GM19035 (cell line): ENCODE results near the gene HEBP2.
"Not testable (repeated sequence)": the region's sequence is repeated elsewhere in the genome, so short reads cannot be mapped to it uniquely, and the experiment has no call there.

Source experiments
- ATAC-seq: cut with Tn5 transposase; IDR thresholded peaks from one replicate; pipeline ENCODE4 v1.9.1; 2021; ENCODE audit not compliant: unreplicated experiment

The HEBP2 gene, protein sequence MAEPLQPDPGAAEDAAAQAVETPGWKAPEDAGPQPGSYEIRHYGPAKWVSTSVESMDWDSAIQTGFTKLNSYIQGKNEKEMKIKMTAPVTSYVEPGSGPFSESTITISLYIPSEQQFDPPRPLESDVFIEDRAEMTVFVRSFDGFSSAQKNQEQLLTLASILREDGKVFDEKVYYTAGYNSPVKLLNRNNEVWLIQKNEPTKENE

DNA sequence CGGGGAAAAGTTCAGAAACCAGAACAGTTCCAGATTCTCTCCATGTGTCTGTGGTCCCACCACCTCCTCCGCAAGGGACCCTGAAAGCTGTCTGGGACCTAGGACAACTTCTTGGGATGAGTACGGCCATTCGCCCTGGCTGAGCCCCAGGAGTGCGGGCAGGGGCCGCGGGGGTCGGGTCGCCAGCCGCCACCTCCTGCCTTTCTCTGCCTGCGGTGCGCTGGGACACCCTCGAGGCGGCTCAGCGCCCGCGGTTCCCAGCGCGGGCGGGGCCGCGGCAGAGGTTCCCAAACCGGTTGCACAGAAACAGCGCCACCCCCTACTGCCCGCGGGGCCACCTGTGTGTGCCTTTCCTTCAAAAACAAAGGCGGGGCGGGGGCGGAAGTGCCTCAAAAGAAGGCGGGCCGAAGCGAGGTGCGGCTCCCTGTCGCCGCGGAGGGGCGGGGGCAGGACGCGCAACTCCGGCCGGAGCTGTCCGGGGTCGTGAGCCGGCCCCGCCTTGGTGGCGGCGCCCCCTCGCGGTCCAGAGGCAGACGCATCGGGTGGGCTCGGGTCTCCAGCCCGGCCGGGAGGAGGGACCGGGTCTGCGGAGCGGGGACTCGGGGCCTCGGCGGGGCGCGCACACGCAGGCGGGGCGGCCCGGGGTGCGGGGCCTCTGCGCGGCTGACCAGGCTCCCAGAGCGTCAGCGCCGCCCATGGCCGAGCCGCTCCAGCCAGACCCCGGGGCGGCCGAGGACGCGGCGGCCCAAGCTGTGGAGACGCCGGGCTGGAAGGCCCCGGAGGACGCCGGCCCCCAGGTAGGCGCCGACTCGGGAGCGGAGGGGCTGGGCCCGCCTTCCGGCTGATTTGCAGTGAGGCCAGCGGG is at the start of gene HEBP2:
TSS of gene HEBP2 (plus strand) at position 423 of the 865 bp plus-strand sequence. CDS start at position 696, 273 bp downstream.
- peak; percentile 85 for ATAC-seq

DNA sequence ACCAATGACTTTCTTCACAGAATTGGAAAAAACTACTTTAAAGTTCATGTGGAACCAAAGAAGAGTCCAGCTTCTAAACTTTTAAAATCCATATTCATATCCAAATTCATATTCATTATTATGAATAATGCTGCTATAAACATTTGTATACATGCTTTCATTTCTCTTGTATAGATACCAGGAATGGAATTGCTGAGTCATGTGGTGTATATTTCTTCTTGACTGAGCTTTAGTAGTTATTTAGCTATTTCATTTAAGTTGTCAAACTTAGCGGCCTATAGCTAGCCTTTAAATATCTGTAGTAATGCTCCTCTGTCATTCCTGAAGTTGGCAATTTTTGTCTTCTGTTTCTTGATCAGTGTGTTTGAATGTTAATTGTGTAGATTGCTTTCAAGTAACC is 46.1 kb upstream of the HEBP2 start:
- ATAC-seq: no peak

DNA sequence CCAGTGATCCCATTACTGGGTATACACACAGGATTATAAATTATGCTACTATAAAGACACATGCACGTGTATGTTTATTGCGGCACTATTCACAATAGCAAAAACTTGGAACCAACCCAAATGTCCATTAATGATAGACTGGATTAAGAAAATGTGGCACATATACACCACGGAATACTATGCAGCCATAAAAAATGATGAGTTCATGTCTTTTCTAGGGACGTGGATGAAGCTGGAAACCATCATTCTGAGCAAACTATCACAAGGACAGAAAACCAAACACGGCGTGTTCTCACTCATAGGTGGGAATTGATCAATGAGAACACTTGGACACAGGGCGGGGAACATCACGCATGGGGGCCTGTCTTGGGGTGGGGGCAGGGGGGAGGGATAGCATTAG is 35.3 kb upstream of the HEBP2 start:
- not testable (repeated sequence) for ATAC-seq

DNA sequence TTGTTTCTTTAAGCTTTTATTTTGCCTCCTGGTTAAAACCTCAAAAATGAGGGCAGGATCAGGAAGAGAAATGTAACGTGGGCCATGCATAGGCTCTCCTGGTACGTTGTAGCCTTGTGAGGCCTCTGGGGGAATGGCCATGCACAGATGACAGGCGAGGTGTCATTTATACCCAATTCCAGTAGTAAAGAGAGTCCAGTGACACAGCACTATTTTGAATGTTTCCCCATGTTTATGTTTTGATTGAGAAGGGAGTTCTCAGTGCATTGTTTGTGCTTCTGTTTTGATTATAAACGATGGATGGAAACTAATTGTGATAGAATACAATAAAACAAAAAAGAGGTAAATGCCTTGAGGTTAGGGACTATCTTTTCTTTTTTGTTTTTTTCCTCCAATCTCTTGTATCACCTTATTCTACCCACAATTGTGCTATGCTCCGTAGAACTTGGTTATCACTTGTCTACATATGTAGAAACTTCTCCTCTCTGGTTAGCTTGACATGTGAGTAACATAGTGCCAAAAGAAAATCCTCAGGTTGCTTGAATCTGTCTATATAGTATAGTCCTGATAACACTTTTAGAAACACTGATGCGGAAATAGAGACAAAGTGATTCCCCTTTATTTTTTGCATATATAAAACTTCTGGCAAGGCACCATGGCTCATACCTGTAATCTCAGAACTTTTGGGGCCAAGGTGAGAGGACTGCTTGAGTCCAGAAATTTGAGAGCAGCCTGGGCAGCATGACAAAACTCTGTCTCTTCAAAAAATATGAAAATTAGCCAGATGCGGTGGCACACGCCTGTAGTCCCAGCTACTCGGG is 33.2 kb upstream of the HEBP2 start:
- no peak for ATAC-seq

DNA sequence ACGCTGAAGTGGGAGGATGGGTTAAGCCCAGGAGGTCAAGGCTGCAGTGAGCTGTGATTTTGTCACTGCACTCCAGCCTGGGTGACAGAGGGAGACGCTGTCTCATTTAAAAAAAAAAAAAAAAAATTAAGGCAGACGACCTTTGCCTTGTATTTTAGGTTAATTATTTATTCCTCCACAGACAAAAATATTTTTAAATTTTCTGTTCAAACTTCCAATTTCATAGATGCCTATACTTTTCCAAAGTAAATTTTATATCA is 32.6 kb upstream of the HEBP2 start:
- no peak for ATAC-seq

DNA sequence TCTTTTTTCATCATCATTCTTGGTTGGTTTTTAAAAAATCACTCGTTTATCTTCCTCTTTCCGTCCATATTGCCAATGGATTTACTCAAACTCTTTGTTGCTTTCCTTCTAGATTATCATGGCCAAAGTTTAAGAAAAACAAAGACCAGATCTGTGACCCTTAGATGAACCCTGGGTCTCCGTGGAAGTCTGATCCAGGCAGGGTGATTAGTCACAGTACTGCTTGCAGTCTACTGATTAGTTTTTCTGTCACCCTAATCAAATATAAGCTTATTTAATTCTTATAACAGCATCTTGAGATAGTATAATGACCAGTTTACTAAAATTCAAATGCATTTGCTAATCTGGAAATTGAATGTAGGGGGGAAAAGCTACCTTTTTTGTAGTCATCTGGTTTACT is 32.3 kb upstream of the HEBP2 start:
- ATAC-seq: no peak

DNA sequence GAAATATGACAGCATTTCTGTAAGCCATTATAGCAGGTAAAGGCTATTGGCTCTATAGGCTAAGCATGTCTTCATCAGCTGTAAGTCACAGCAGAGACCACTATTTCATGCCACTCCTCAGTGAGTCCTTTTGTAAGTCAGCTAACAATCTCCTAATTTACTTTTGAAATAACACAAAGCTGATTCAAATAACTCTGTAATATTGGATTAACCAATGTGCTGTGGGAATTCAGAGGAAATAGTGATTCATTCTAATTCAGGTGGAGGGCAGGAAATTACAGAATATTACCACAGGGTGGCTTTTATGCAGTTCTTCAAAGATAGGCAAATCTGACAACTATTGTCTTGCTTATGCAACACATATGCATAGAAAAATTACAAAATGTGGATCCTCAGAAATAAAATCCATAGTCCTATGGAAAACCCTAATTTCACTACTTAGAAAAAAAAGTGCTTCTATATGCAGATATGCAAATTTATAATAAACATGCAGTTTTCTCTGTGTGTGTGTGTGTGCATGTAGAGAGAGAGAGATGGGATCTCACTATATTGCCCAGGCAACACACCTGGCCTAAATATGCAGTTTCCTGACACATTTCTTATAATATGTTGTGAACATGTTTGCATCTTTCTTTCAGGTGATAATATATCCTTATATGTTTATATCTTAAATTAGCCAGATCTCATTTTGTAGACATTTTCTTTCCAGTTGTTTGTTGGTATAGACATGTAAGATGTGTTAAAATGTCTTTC is 31.1 kb upstream of the HEBP2 start:
- ATAC-seq: no peak

DNA sequence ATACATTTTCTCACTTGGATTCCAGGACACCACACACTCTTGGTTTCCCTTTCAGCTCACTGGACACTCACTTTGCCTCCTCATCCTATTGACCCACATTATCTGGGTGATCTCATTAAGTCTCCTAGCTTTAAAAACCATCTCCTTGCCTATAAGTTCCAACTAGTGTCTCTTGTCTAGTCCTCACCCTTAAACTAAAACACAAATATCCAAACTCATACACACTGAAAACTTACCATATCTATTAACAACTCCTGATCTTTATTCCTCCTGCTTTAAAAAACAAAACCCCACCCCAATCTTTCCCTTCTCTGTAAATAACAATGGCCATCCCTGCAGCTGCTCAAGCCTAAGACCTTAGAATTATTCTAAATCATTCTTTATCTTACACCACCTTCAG is 29.8 kb upstream of the HEBP2 start:
- no peak for ATAC-seq

DNA sequence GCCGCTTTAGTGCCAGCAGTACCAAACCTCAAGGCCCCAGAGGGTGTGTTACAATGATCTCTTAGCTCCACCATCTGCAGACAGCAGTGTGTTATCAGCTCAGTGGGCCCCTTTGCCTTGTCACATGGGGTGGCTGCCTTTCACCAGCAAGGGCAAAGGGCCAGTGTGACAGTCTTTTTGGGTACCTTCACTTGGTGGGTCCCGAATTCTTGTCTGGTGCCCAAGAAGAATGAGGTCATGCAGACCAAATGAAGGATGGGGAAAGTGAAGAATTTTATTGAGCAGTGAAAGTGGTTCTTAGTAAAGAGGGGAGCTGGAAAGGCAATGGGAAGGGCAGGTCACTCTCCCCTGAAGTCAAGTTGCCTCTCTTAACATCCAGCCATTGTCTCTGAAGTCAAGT is 29.2 kb upstream of the HEBP2 start:
- no peak for ATAC-seq

DNA sequence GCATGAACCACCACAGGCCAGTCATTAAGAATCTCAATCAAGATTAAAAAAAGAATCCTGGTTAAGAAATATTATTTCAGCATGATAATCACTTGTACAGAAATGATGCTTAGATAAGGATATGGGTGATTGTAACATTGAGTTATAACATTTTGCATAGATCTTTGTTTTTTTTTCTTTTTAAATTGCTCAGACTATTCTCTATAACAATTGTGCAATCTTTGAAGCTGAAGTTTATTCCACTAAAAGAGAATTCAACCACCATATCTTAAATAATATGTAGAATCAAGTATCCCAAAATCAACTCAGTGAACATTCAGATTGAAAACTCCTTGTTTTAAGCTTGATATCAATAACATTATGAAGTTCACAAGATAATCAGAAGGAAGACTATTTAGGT is 27.0 kb upstream of the HEBP2 start:
- ATAC-seq: no peak

DNA sequence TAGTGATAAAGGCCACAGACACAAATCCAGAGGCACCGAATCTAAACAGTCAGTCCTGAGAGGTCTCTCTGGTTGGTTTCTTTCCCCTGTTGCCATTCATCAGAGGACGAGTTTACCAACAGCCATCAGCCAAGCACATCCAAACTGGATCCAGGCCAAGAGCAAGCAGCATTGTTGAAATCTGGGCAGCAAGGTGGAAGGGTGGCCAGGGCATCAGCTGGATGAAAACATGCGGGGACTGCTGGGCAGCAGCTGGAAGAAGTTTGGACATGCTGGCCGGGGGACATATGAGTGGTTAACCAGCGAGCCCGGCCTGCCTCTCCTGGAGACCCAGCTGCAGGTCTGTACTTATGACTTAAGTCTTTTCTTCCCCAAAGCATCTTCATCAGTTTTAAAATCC is 26.2 kb upstream of the HEBP2 start, which contains the start of gene SMIM28:
TSS of gene SMIM28 (plus strand) at position 62 of the 400 bp plus-strand sequence. CDS start at position 230, 168 bp downstream.
- no peak for ATAC-seq

DNA sequence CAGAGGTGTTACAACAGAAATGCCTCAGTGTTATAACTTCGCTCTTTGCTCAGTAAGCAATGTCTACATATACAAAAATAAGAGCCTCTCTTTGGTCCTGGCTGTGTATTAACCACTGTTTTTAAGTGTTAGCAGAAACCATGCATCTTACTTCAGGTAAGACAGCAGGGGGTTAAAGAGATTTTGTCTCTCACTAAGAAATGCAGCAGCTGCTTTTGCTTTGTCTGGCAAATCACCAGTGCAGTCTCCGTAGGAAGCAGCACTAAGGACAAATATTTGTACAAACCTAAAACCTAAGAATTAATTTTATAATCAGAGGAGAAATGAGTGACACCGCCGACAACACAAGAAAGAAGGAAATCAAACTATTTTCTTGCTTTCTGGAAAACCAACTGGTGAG is 25.6 kb upstream of the HEBP2 start:
- ATAC-seq: no peak

DNA sequence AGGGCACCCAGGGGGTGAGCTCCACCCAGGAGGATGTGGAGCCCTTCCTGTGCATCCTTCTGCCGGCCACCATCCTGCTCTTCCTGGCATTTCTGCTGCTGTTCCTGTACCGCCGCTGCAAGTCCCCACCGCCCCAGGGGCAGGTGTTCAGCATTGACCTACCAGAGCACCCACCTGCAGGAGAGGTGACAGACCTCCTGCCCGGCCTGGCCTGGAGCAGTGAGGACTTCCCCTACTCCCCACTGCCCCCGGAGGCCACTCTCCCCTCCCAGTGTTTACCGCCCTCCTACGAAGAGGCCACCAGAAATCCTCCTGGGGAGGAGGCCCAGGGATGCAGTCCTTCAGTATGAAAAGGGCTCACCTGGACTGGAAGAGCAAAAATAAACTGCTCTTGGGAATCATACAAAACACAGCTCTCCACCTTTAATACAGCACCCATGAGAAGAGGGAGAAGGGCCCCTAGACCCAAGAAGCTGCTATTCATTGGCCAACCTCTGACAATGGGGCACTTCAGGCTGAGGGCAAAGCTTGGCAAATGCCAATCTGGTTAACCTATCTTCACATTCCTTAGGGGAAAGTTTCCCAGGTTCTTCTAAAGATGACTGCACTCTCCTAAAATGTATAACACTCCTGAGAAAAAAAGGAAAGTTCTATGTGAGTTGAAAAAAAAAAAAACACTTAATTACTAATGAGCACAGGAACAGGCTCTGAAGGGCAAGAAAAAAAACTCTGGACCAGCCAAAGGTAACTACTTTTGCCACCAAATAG is 21.3 kb upstream of the HEBP2 start:
- no peak for ATAC-seq

DNA sequence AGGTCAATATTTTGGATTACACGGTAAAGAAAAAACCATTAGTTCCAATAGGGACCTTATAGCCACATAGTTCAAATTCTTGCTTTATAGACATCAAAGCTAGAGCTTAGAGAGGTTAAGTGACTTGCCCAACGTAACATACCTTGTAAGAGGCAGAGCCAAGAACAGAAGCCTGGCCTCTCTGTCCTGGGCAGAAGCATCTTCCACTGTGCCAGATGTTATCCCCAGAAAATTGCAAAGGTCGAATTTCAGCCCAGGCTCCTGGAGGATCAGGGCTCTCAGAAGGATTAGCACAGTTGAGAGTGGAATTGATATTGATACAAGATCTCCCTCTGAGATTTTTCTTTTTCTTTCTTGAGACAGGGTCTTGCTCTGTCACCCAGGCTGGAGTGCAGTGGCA is 20.2 kb upstream of the HEBP2 start:
- ATAC-seq: no peak

DNA sequence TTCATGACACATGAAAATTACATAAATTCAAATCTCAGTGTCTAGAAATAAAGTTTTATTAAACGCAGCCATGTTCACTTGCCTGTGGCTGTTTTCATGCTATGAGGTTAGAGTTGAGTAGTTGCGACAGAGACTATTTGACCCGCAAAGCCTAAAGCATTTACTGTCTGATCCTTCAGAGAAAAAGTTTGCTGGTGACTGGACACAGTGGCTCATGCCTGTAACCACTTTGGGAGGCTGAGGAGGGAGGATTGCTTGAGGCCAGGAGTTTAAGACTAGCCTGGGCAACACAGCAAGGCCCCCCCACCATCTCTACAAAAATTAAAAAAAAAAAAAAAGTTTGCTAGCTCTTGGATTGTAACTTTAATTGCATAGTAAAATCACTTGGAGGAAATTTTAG is 17.1 kb upstream of the HEBP2 start:
- ATAC-seq: no peak

DNA sequence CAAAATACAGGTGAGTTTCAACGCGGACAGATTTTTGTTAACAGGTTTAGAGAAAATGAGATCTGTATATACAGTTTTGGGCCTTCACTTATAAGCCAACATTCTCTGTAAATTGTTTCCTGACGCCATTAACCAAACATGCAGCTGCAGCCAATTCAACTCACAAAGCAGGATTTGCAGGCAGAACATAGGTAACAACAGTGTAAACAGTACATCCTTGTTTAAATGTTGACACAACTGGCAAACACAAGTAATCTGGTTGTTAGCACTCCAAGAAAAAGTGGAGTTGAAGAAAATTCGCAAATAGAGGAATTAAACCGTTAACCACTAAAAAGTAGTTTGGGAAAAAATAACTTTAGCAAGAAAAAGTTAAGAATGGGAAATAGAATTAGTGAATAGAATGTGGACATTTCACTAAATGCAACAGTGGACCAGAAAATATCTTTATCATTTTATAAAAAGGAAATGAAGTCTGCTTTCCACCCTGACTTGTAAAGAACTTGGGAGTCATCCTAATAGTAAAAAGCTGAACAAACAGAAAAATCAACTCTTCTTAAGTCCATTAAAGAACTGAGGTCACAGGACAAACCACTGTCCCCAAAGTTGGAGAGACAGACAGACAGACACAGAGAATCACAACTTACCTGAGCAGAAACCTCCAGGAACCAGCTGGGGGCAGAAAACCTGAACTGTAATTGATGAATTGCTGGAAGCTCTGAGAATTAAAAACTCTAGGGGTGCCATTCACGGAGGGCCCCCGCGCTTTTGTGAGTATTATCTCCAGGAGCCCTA is 16.2 kb upstream of the HEBP2 start:
- no peak for ATAC-seq

DNA sequence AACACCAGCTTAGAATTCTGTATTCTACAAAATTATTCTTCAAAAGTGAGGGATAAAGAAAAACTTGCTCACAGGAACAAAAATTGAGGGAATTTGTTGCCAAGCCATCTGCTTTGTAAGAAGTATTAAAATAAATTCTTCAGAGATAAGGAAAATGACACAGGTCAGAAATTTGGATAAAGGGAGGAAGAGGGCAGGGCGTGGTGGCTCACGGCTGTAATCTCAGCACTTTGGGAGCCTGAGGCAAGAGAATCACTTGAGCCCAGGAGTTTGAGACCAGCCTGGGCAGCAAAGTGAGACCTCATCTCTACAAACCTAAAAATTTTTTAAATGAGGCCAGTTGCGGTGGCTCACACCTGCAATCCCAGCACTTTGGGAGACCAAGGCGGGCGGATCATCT is 14.5 kb upstream of the HEBP2 start:
- no peak for ATAC-seq

DNA sequence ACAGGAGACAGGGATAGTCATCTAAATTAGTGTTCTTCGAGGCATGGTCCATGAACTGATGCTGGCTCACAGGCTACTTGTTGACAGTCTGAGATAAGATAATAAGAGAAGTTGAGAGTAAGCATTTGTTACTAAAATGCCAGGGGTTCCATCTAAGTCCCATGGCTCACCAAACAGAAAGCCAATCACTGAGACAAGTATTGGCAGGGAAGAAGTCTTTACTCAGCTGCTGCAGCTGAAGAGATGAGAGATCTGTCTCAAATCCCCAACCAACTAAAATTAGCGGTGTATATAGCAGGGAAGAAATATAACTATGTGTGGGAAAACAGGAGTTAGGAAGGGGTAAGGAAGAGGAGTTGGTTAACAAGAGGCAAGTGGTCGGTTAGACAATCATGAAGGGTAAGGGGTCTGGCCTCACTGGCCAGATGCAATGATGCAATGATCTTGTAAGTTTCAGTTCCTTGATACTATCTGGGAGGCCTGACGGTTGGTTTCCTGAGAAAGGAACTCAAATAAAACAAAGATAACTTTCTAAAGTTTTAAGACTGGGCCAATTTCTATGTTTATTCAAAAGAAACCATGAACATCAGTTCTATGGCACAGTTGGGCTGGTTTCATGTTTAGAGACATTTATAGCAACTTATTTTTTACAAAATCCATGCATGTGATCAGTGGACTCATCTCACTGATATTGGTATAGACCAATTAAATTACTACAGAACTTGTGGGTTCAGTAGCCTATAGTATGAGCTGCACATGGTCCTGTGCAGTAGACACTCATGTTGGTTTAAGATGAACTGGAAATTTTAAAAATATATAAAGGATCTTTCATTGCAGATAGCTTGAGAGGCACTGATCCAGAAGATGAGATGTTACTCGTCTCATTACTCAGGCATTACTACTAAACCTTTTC is 9.9 kb upstream of the HEBP2 start:
- no peak for ATAC-seq

DNA sequence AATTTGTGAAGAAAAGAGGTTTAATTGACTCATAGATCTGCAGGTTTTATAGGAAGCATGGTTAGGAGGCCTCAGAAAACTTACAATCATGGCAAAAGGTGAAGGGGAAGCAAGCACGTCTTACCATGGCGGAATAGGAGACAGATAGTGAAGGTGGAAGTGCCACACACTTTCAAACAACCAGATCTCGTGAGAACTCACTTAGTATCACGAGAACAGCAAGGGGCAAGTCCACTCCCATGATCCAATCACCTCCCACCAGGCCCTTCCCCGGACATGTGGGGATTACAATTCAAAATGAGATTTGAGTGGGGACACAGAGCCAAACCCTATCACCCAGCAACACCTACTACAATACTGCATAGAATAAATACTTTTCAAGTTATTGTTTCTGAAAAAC is 7.3 kb upstream of the HEBP2 start:
- ATAC-seq: no peak
